Prostate gland (tissue), 2 donors: ENCODE results near the gene ARHGAP44. TPM values are rescaled to one million over a fixed set of nuclear protein-coding genes. Genes with fewer than 3 reads are reported as not detected.

Experiments used
- DNase-seq: peaks from one replicate; pipeline ENCODE4 v3.0.0-alpha.2; 2019; ENCODE audit warnings: low spot score
- H3K27ac ChIP-seq, 2 donors: fragments of 200-600 bp; sonication (generic); 2 replicates each; pipeline ENCODE4 v1.5.1; 2017 to 2019
- H3K27me3 ChIP-seq: fragments of 200-600 bp; sonication (generic); replicated peaks from 2 replicates; pipeline ENCODE4 v1.5.1; 2019; ENCODE audit not compliant: insufficient read depth
- H3K36me3 ChIP-seq, 2 donors: fragments of 200-600 bp; sonication (generic); 1 replicate in 1 of 2; 2 replicates in 1 of 2; pipeline versions ENCODE4 v1.5.1 to v1.8.1; 2017 to 2019
- H3K4me1 ChIP-seq: fragments of 200-600 bp; sonication (generic); replicated peaks from 2 replicates; pipeline ENCODE4 v1.5.1; 2019
- H3K4me3 ChIP-seq, 2 donors: fragments of 200-600 bp; sonication (generic); 2 replicates each; pipeline ENCODE4 v1.5.1; 2017 to 2019
- H3K9me3 ChIP-seq: fragments of 200-600 bp; sonication (generic); 2 replicates; pipeline ENCODE4 v1.5.1; 2017
- POLR2A ChIP-seq: fragments of 450-650 bp; IDR thresholded peaks from one replicate; pipeline ENCODE4 v1.6.1; 2016; ENCODE audit warnings: antibody characterized with exemption, mild to moderate bottlenecking
- POLR2AphosphoS5 ChIP-seq: sonication (generic); formaldehyde crosslinking; IDR thresholded peaks from one replicate; pipeline ENCODE4 v1.6.1; 2017; ENCODE audit warnings: antibody characterized with exemption
- WGBS: methylation state at CpG from one replicate; pipeline ENCODE4 v1.1.5; 2018; 5-methylcytosine and 5-hydroxymethylcytosine counted together
- intact Hi-C: fragments of 100-400 bp; cut with DNase I; formaldehyde crosslinking; loops from one replicate; pipeline ENCODE4 v1.14.2; 2022
- total RNA-seq, 2 donors: library from RNA; depleted of rRNA; stranded (reverse); fragments of >200 nt; gene quantifications; one replicate each; pipeline ENCODE4 v1.1.0, GENCODE V29; 2016
- TF ChIP-seq, protein P1 (sequence below), 4 experiments: fragments of 200-600 bp in 2 of 4; fragments of 450-650 bp in 2 of 4; sonication (generic) in 2 of 4; IDR thresholded peaks; 1 replicate in 3 of 4; 2 replicates in 1 of 4; pipeline ENCODE4 v1.5.1; 2016 to 2019; ENCODE audit warnings: antibody characterized with exemption in 4 of 4, mild to moderate bottlenecking in 2 of 4, moderate library complexity in 2 of 4

Gene ARHGAP44
- total RNA-seq, 2 donors from 2014 or later, result 7.5 to 15.7 TPM

DNA sequence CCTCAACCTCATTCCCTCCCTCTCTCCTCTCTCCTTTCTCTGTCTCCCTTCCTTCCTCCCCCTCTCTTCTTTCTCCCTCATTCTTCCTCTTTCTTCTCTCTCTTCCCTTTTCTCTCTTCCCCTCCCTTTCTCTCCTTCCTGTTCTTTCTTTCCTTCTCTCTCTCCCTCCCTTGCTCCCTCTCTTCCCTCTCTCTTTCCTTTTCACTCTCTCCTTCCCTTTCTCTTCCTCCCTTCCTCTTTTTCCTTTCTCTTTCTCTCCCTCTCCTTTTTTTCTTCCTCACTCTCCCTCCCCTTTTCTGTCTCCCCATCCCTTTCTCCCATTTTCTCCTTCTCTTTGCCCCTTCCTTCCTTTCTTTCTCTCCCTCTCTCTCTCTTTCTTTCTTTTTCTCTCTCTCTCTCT, 236.4 kb downstream of the ARHGAP44 start:
- Histone ChIP-seq H3K9me3 (no peaks in the 10 kb centered on the region), H3K27ac (no peak overlapping the region), H3K4me1 (no peaks in the 10 kb centered on the region), H3K4me3 (no peak overlapping the region), H3K27me3 (no peaks in the 10 kb centered on the region), H3K36me3 (no peaks in the 10 kb centered on the region)
- intact Hi-C loops, result no loop called here
- TF ChIP-seq POLR2AphosphoS5, result no peak
- TF ChIP-seq POLR2A, result no peak
- TF ChIP-seq, protein P1, sequence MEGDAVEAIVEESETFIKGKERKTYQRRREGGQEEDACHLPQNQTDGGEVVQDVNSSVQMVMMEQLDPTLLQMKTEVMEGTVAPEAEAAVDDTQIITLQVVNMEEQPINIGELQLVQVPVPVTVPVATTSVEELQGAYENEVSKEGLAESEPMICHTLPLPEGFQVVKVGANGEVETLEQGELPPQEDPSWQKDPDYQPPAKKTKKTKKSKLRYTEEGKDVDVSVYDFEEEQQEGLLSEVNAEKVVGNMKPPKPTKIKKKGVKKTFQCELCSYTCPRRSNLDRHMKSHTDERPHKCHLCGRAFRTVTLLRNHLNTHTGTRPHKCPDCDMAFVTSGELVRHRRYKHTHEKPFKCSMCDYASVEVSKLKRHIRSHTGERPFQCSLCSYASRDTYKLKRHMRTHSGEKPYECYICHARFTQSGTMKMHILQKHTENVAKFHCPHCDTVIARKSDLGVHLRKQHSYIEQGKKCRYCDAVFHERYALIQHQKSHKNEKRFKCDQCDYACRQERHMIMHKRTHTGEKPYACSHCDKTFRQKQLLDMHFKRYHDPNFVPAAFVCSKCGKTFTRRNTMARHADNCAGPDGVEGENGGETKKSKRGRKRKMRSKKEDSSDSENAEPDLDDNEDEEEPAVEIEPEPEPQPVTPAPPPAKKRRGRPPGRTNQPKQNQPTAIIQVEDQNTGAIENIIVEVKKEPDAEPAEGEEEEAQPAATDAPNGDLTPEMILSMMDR (IDR thresholded peaks at IDR 0.05), result no peak
- DNase-seq, result no peak

DNA sequence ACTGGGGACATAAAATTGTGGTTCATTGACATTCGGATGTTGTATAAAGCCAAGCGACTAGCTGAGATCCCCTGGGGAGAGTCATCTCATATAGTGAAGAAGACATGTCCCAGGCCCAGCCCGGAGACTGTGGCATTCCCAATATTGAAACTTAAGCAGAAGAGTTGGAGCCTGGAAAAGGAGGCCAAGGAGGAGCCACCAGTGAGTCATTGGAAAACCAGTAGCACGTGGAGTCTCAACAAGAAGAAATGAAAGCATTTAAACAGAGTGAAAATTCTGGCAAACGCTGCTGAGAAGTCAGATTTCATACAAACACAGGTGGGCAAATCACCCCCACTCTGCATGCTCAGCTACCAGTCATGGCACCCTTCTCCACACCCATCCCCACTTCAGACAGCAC, 237.9 kb downstream of the ARHGAP44 start:
- Histone ChIP-seq H3K9me3 (no peaks in the 10 kb centered on the region), H3K27ac (no peak overlapping the region), H3K4me1 (no peaks in the 10 kb centered on the region), H3K4me3 (no peak overlapping the region), H3K36me3 (no peaks in the 10 kb centered on the region), H3K27me3 (no peaks in the 10 kb centered on the region)
- intact Hi-C loops, result no loop called here
- DNase-seq, result no peak
- WGBS, result 88% methylated on average over 5 of the region's 5 CpGs
- TF ChIP-seq POLR2A (no peak), POLR2AphosphoS5 (no peak)
- TF ChIP-seq, protein P1 (IDR thresholded peaks at IDR 0.05), result no peak

DNA sequence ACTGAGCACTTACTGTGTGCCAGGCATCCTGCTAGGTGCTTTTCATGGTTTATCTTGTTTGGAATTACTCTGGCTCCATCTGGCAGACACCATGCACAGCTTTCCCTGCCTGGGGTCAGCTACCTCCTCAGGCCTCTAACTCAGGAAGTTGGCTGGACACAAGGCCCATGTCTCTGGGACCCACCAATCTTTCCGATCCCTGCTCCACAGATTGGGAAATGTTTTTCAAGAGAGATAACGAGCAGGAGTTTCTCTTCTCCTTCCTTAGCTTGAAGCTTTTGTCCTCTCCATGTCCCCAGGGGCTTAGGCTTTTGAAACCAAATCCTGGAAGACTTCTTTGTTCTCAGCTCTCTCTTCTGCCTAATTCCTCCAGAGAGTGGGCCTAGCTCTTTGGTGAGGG, 240.0 kb downstream of the ARHGAP44 start:
- TF ChIP-seq POLR2AphosphoS5 (no peak), POLR2A (no peak)
- TF ChIP-seq, protein P1 (IDR thresholded peaks at IDR 0.05), result no peak
- WGBS, result 77% methylated on average over 2 of the region's 2 CpGs
- no peak for DNase-seq
- no peaks in the 10 kb centered on the region for H3K36me3 ChIP-seq
- H3K27ac ChIP-seq, result no peak overlapping the region
- intact Hi-C loops, result no loop called here
- H3K4me3 ChIP-seq, result no peak overlapping the region
- no peaks in the 10 kb centered on the region for H3K9me3 ChIP-seq
- no peaks in the 10 kb centered on the region for H3K27me3 ChIP-seq
- H3K4me1 ChIP-seq, result no peaks in the 10 kb centered on the region

DNA sequence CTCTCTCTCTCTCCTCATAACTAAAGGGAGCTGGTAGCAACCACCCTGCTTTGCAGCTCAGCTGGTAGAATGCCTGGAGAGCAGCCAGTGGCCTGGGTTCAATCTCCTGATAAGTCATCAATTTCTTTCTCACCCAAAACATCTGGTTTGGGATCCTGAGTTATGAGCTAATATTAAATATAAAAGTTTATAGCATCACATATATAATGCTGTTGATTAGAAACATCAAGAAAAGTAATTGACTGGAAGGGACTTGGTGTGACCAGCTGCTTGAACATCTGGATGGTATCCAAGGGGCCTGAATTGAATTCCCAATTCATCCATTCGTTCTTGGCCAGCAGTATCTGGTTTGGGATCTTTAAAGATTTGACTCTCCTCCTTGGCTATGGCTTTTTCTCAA, 240.8 kb downstream of the ARHGAP44 start:
- DNase-seq, result no peak
- H3K4me1 ChIP-seq, result no peaks in the 10 kb centered on the region
- no peak overlapping the region for H3K27ac ChIP-seq
- TF ChIP-seq POLR2A, result no peak
- TF ChIP-seq, protein P1 (IDR thresholded peaks at IDR 0.05), result no peak
- TF ChIP-seq POLR2AphosphoS5, result no peak
- H3K9me3 ChIP-seq, result no peaks in the 10 kb centered on the region
- no peaks in the 10 kb centered on the region for H3K27me3 ChIP-seq
- no peaks in the 10 kb centered on the region for H3K36me3 ChIP-seq
- 25% methylated on average over 1 of the region's 1 CpG for WGBS
- no peak overlapping the region for H3K4me3 ChIP-seq
- intact Hi-C loops, result loop anchor here (5.0 to 10.0 kb wide), 2 partner anchors 1272 to 1895 kb away; partner anchors contain the start of gene HS3ST3B1

DNA sequence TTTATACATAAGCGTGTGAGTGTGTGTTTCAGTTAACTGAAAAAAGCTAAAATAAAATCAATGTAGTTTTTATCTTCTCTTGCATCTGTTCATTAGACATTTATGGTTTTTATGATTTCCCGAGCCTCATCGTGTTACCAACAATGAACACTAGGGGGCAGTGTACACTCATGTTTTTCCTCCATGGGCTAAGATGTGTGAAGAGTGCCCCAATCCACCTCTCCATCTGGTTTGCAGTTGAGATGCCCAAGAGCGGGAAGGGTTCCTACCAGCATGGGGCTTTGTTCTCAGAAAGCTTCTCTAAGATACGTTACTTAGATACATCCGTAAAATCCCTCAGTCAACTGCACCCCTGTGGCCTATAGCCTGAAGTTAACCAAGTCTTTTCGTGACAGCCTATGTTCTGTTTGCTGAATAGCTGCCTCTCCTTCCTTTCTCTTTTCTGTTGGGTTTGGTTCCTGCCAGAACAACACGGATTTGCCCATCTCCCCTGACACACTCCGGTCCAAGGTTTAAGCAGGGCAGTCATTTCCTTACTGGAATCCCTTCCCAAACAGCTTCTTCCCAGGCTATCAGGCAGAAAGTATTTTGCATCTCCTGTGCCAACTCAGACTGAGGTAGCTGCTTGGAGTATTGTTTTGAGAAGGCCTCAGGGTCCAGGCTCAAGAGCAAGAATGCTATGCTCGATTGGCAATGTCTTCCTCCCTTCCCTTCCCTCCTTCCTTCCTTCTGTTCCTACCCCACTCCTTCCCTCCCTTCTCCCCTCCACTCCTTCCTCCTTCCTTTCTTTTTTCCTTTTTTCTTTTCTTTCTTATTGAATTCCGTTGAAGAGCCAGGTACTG, 241.4 kb downstream of the ARHGAP44 start:
- WGBS, result 53% methylated on average over 11 of the region's 11 CpGs
- DNase-seq, result no peak
- Histone ChIP-seq H3K9me3 (no peaks in the 10 kb centered on the region), H3K27ac (no peak overlapping the region), H3K27me3 (no peaks in the 10 kb centered on the region), H3K36me3 (no peaks in the 10 kb centered on the region), H3K4me3 (no peak overlapping the region), H3K4me1 (no peaks in the 10 kb centered on the region)
- TF ChIP-seq, protein P1 (IDR thresholded peaks at IDR 0.05), result peak; percentile 51 to 81 (median 70)
- TF ChIP-seq POLR2A, result no peak
- TF ChIP-seq POLR2AphosphoS5, result no peak
- intact Hi-C loops, result loop anchor here (5.0 to 10.0 kb wide), 2 partner anchors 1272 to 1894 kb away; partner anchors contain the start of gene HS3ST3B1
